Neural cell (in vitro differentiated cells): ENCODE data around the gene NOTCH3. TPM values are rescaled to one million over a fixed set of nuclear protein-coding genes. Genes with fewer than 3 reads are reported as not detected.

Source experiments
- H2AFZ ChIP-seq: fragments of 200-600, 300-800 bp; sonication (generic), shearing (Covaris generic); 2 replicates; pipeline ENCODE4 v1.6.0; 2014; ENCODE audit warnings: low read depth, mild to moderate bottlenecking, antibody characterized with exemption, low read length, moderate library complexity
- H3F3A ChIP-seq: fragments of 200-600 bp; shearing (Covaris generic); 2 replicates; pipeline ENCODE4 v1.6.1; 2016; ENCODE audit warnings: mild to moderate bottlenecking, moderate library complexity, mixed read lengths, antibody characterized with exemption, low read length; ENCODE audit not compliant: insufficient read depth, poor library complexity, severe bottlenecking
- H3K27ac ChIP-seq: fragments of 200-600, 300-800 bp; sonication (generic), shearing (Covaris generic); 2 replicates; pipeline ENCODE4 v1.5.1; 2014; ENCODE audit warnings: mild to moderate bottlenecking, low read length, moderate library complexity
- H3K27me3 ChIP-seq: fragments of 300-800, 200-600 bp; sonication (generic), shearing (Covaris generic); 2 replicates; pipeline ENCODE4 v1.6.0; 2014; ENCODE audit warnings: mild to moderate bottlenecking, low read depth, low read length, moderate library complexity; ENCODE audit not compliant: insufficient read depth
- H3K36me3 ChIP-seq: fragments of 300-800, 200-600 bp; sonication (generic), shearing (Covaris generic); 2 replicates; pipeline ENCODE4 v1.5.1; 2014; ENCODE audit warnings: mild to moderate bottlenecking, antibody characterized with exemption, low read length, moderate library complexity; ENCODE audit not compliant: insufficient read depth
- H3K4me2 ChIP-seq: fragments of 300-800, 200-600 bp; sonication (generic), shearing (Covaris generic); 2 replicates; pipeline ENCODE4 v1.6.0; 2014; ENCODE audit warnings: mild to moderate bottlenecking, low read length
- H3K4me3 ChIP-seq: fragments of 300-800, 200-600 bp; sonication (generic), shearing (Covaris generic); 2 replicates; pipeline ENCODE4 v1.5.1; 2014; ENCODE audit warnings: mild to moderate bottlenecking, low read length, moderate library complexity
- H3K79me2 ChIP-seq: fragments of 200-600 bp; shearing (Covaris generic); replicated peaks from 2 replicates; pipeline ENCODE4 v1.6.0; 2014; ENCODE audit warnings: mild to moderate bottlenecking, low read length, moderate library complexity; ENCODE audit not compliant: insufficient read depth
- H3K9ac ChIP-seq: fragments of 300-800, 200-600 bp; sonication (generic), shearing (Covaris generic); 2 replicates; pipeline ENCODE4 v1.6.1; 2016; ENCODE audit warnings: mild to moderate bottlenecking, low read length, mixed read lengths
- H3K9me2 ChIP-seq: fragments of 200-600 bp; shearing (Covaris generic); 2 replicates; pipeline ENCODE4 v1.6.1; 2016; ENCODE audit warnings: mild to moderate bottlenecking, low read length, mixed read lengths; ENCODE audit not compliant: insufficient read depth
- H3K9me3 ChIP-seq: fragments of 200-600, 300-800 bp; sonication (generic), shearing (Covaris generic); 2 replicates; pipeline ENCODE4 v1.6.1; 2016; ENCODE audit warnings: mild to moderate bottlenecking, mixed run types, low read length, moderate library complexity, mixed read lengths
- H4K20me1 ChIP-seq: fragments of 200-600 bp; shearing (Covaris generic); 2 replicates; pipeline ENCODE4 v1.6.1; 2016; ENCODE audit warnings: mild to moderate bottlenecking, mixed run types; ENCODE audit not compliant: insufficient read depth
- CTCF ChIP-seq: fragments of 450-650 bp; IDR thresholded peaks from 2 replicates; pipeline ENCODE4 v1.5.1; 2014; ENCODE audit warnings: antibody characterized with exemption, mild to moderate bottlenecking, moderate library complexity; ENCODE audit not compliant: poor library complexity, severe bottlenecking
- EP300 ChIP-seq: fragments of 450-650 bp; conservative IDR thresholded peaks from 2 replicates; pipeline ENCODE4 v1.6.1; 2014; ENCODE audit warnings: antibody characterized with exemption, mild to moderate bottlenecking, moderate library complexity; ENCODE audit not compliant: poor library complexity, severe bottlenecking
- EZH2 ChIP-seq: fragments of 200-600, 300-800 bp; shearing (Covaris generic), sonication (generic); IDR thresholded peaks from 2 replicates; pipeline ENCODE4 v1.6.1; 2014; ENCODE audit warnings: antibody characterized with exemption, low read length, borderline replicate concordance, mild to moderate bottlenecking; ENCODE audit not compliant: insufficient read depth, poor library complexity, severe bottlenecking
- MXI1 ChIP-seq: fragments of 450-650 bp; conservative IDR thresholded peaks from 2 replicates; pipeline ENCODE4 v1.6.1; 2014; ENCODE audit warnings: antibody characterized with exemption, mild to moderate bottlenecking; ENCODE audit not compliant: poor library complexity, severe bottlenecking
- POLR2AphosphoS5 ChIP-seq: IDR thresholded peaks from 2 replicates; pipeline ENCODE4 v1.6.1; 2012
- RAD21 ChIP-seq: fragments of 450-650 bp; conservative IDR thresholded peaks from 2 replicates; pipeline ENCODE4 v1.6.1; 2014; ENCODE audit warnings: antibody characterized with exemption, mild to moderate bottlenecking, moderate library complexity
- REST ChIP-seq: IDR thresholded peaks from 2 replicates; pipeline ENCODE4 v1.6.1; 2012; ENCODE audit warnings: borderline replicate concordance
- SMC3 ChIP-seq: fragments of 450-650 bp; conservative IDR thresholded peaks from 2 replicates; pipeline ENCODE4 v1.6.1; 2014; ENCODE audit warnings: antibody characterized with exemption, mild to moderate bottlenecking, moderate library complexity; ENCODE audit not compliant: poor library complexity
- TAF1 ChIP-seq: IDR thresholded peaks from 2 replicates; pipeline ENCODE4 v1.6.1; 2012; ENCODE audit warnings: low read depth
- polyA plus RNA-seq: library from polyadenylated mRNA; depleted of rRNA; stranded (reverse); fragments of >200 nt; gene quantifications from 2 replicates; pipeline ENCODE4 v1.2.3, GENCODE V29; 2014

The NOTCH3 gene
- polyA plus RNA-seq, 1 donor from 2014 or later = 0.21 TPM

- Histone ChIP-seq H3K4me2 (no peak overlapping the region), H3K9ac (no peak overlapping the region), H3K27ac (no peak overlapping the region), H4K20me1 (no peaks in the 10 kb centered on the region), H3K36me3 (no peaks in the 10 kb centered on the region), H3K4me3 (no peak overlapping the region), H3F3A (no peaks in the 10 kb centered on the region), H3K79me2 (no peaks in the 10 kb centered on the region), H3K9me3 (no peaks in the 10 kb centered on the region), H3K27me3 (no peaks in the 10 kb centered on the region), H3K9me2 (no peaks in the 10 kb centered on the region), H2AFZ (no peak overlapping the region)
- no peak for TF ChIP-seq REST
- TF ChIP-seq TAF1 = no peak
- TF ChIP-seq MXI1 = no peak
These were observed 62.4 kb downstream of the NOTCH3 start for GRCh38 chr19:15138427-15138826.

- TF ChIP-seq REST (no peak), POLR2AphosphoS5 (no peak), TAF1 (no peak), MXI1 (no peak), SMC3 (no peak), EP300 (no peak), CTCF (no peak), RAD21 (no peak), EZH2 (no peak)
- Histone ChIP-seq H3K4me2 (no peak overlapping the region), H3K79me2 (no peaks in the 10 kb centered on the region), H2AFZ (no peak overlapping the region), H3F3A (no peaks in the 10 kb centered on the region), H3K4me3 (no peak overlapping the region), H3K27me3 (no peaks in the 10 kb centered on the region), H3K9me3 (no peaks in the 10 kb centered on the region), H3K27ac (no peak overlapping the region), H4K20me1 (no peaks in the 10 kb centered on the region), H3K9ac (no peak overlapping the region), H3K36me3 (no peaks in the 10 kb centered on the region), H3K9me2 (no peaks in the 10 kb centered on the region)
These were observed 63.0 kb downstream of the NOTCH3 start for GRCh38 chr19:15137777-15138176.
